ENCODE data around the gene GNAI3. TPM values are rescaled to one million over a fixed set of nuclear protein-coding genes. Genes with fewer than 3 reads are reported as not detected.

The GNAI3 gene
- polyA plus RNA-seq, 1 donor from 2014 or later = 10.6 TPM

DNA sequence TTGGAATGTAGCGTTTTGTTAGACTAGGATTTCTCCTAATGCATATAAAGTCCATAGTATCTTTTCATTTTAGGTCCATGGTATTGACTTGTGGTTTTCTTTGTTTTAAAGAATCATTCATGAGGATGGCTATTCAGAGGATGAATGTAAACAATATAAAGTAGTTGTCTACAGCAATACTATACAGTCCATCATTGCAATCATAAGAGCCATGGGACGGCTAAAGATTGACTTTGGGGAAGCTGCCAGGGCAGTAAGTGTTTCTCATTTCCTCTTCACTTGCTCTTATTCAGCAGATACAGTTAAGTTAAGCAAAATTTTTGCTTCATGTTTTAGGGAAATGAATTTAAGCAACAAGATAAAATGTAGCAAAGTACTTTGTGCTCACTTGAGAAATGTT is 25.4 kb downstream of the GNAI3 start:
- TF ChIP-seq RAD21 (conservative IDR thresholded peaks at IDR 0.05) = no peak
- no peak for TF ChIP-seq EZH2 (IDR thresholded peaks at IDR 0.05; ENCODE audit: borderline replicate concordance, insufficient read depth, low read length, poor library complexity, severe bottlenecking)
- TF ChIP-seq SMC3 (conservative IDR thresholded peaks at IDR 0.05; ENCODE audit: poor library complexity) = no peak
- TF ChIP-seq EP300 (conservative IDR thresholded peaks at IDR 0.05; ENCODE audit: poor library complexity, severe bottlenecking) = no peak
- TF ChIP-seq, protein P1, sequence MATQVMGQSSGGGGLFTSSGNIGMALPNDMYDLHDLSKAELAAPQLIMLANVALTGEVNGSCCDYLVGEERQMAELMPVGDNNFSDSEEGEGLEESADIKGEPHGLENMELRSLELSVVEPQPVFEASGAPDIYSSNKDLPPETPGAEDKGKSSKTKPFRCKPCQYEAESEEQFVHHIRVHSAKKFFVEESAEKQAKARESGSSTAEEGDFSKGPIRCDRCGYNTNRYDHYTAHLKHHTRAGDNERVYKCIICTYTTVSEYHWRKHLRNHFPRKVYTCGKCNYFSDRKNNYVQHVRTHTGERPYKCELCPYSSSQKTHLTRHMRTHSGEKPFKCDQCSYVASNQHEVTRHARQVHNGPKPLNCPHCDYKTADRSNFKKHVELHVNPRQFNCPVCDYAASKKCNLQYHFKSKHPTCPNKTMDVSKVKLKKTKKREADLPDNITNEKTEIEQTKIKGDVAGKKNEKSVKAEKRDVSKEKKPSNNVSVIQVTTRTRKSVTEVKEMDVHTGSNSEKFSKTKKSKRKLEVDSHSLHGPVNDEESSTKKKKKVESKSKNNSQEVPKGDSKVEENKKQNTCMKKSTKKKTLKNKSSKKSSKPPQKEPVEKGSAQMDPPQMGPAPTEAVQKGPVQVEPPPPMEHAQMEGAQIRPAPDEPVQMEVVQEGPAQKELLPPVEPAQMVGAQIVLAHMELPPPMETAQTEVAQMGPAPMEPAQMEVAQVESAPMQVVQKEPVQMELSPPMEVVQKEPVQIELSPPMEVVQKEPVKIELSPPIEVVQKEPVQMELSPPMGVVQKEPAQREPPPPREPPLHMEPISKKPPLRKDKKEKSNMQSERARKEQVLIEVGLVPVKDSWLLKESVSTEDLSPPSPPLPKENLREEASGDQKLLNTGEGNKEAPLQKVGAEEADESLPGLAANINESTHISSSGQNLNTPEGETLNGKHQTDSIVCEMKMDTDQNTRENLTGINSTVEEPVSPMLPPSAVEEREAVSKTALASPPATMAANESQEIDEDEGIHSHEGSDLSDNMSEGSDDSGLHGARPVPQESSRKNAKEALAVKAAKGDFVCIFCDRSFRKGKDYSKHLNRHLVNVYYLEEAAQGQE (IDR thresholded peaks at IDR 0.05; ENCODE audit: borderline replicate concordance) = no peak
- no peak for TF ChIP-seq TAF1 (IDR thresholded peaks at IDR 0.05; ENCODE audit: low read depth)
- Histone ChIP-seq H3K79me2 (replicated peaks; ENCODE audit: insufficient read depth, low read length) (peaks cover 30% of the 10 kb centered on the region), H3K9ac (ENCODE audit: low read length) (no peak overlapping the region), H4K20me1 (ENCODE audit: insufficient read depth) (no peaks in the 10 kb centered on the region), H3K4me3 (ENCODE audit: low read length) (no peak overlapping the region), H2AFZ (ENCODE audit: low read depth, low read length) (no peak overlapping the region), H3K9me2 (ENCODE audit: insufficient read depth, low read length) (no peaks in the 10 kb centered on the region), H3K36me3 (ENCODE audit: insufficient read depth, low read length) (no peaks in the 10 kb centered on the region), H3K9me3 (ENCODE audit: low read length) (no peaks in the 10 kb centered on the region), H3K27me3 (ENCODE audit: insufficient read depth, low read depth, low read length) (no peaks in the 10 kb centered on the region), H3K27ac (ENCODE audit: low read length) (no peak overlapping the region), H3F3A (ENCODE audit: insufficient read depth, low read length, poor library complexity, severe bottlenecking) (no peaks in the 10 kb centered on the region), H3K4me2 (ENCODE audit: low read length) (no peak overlapping the region)

DNA sequence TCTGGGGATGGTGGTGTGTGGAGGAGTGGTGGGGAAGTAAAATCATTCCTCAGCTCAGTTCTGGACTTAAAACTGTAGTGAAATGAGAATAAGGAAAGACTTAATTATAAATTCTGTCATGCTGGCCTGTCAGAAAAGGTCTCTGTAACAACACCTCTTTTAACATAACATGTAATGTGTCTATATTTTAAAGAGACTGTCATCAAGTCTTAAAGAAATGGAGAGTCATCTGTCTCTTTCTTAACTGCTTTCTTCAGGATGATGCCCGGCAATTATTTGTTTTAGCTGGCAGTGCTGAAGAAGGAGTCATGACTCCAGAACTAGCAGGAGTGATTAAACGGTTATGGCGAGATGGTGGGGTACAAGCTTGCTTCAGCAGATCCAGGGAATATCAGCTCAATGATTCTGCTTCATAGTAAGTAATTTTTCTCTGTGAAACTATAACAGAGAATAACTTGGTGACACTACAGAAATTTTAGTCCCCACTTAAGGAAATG is 30.6 kb downstream of the GNAI3 start:
- Histone ChIP-seq H3K27me3 (ENCODE audit: insufficient read depth, low read depth, low read length) (no peaks in the 10 kb centered on the region), H3K27ac (ENCODE audit: low read length) (no peak overlapping the region), H3K9ac (ENCODE audit: low read length) (no peak overlapping the region), H2AFZ (ENCODE audit: low read depth, low read length) (no peak overlapping the region), H3K36me3 (ENCODE audit: insufficient read depth, low read length) (peaks cover 5% of the 10 kb centered on the region), H4K20me1 (ENCODE audit: insufficient read depth) (no peaks in the 10 kb centered on the region), H3K4me3 (ENCODE audit: low read length) (no peak overlapping the region), H3K9me3 (ENCODE audit: low read length) (no peaks in the 10 kb centered on the region), H3K4me2 (ENCODE audit: low read length) (no peak overlapping the region), H3K79me2 (replicated peaks; ENCODE audit: insufficient read depth, low read length) (peaks cover 4% of the 10 kb centered on the region), H3F3A (ENCODE audit: insufficient read depth, low read length, poor library complexity, severe bottlenecking) (no peaks in the 10 kb centered on the region), H3K9me2 (ENCODE audit: insufficient read depth, low read length) (no peaks in the 10 kb centered on the region)
- TF ChIP-seq EP300 (conservative IDR thresholded peaks at IDR 0.05; ENCODE audit: poor library complexity, severe bottlenecking) = no peak
- TF ChIP-seq SMC3 (conservative IDR thresholded peaks at IDR 0.05; ENCODE audit: poor library complexity) = no peak
- no peak for TF ChIP-seq RAD21 (conservative IDR thresholded peaks at IDR 0.05)
- TF ChIP-seq EZH2 (IDR thresholded peaks at IDR 0.05; ENCODE audit: borderline replicate concordance, insufficient read depth, low read length, poor library complexity, severe bottlenecking) = no peak
- TF ChIP-seq, protein P1 (IDR thresholded peaks at IDR 0.05; ENCODE audit: borderline replicate concordance) = no peak
- TF ChIP-seq POLR2AphosphoS5 (IDR thresholded peaks at IDR 0.05) = no peak
- TF ChIP-seq TAF1 (IDR thresholded peaks at IDR 0.05; ENCODE audit: low read depth) = no peak

All from neural cell (in vitro differentiated cells).